Panc1 (cell line): ENCODE measurements around the gene EMILIN3. TPM values are rescaled to one million over a fixed set of nuclear protein-coding genes. Genes with fewer than 3 reads are reported as not detected.

ENCODE experiments used
- ATAC-seq: fragments of 200-7000 bp; cut with Tn5 transposase; 2 replicates; pipeline ENCODE4 v1.9.1; 2020; ENCODE audit warnings: mild to moderate bottlenecking, moderate library complexity
- BruUV-seq: library from RNA; stranded (reverse); fragments of 400-500 nt; replicated peaks from 2 replicates; lab custom pipeline; 2021; lab: Mats Ljungman, UMichigan
- CTCF ChIA-PET: fragments of 300-600 bp; sonication (Branson Sonifier 250); formaldehyde crosslinking; loops from one replicate; lab custom pipeline; 2022; ENCODE audit warnings: antibody characterized with exemption; lab: Charles Lee
- POLR2A ChIA-PET: fragments of 300-600 bp; sonication (Branson Sonifier 250); formaldehyde crosslinking; loops from one replicate; lab custom pipeline; 2022; ENCODE audit warnings: antibody characterized with exemption; lab: Charles Lee
- DNase-seq: peaks from one replicate; pipeline ENCODE4 v3.0.0-alpha.2; 2010; ENCODE audit warnings: low read depth, low spot score
- H3K27ac ChIP-seq: 2 replicates; pipeline ENCODE4 v1.5.1; 2011; ENCODE audit warnings: mild to moderate bottlenecking, low read length, inconsistent platforms
- H3K27me3 ChIP-seq: fragments of 200-500 bp; sonication (Bioruptor generic); 2 replicates; pipeline ENCODE4 v1.6.0; 2014; ENCODE audit warnings: low read length, inconsistent platforms; ENCODE audit not compliant: control insufficient read depth, insufficient read depth
- H3K36me3 ChIP-seq: fragments of 200-500 bp; sonication (Bioruptor generic); 2 replicates; pipeline ENCODE4 v1.5.1; 2014; ENCODE audit warnings: inconsistent platforms, mild to moderate bottlenecking, low read length, moderate library complexity; ENCODE audit not compliant: control insufficient read depth, insufficient read depth
- H3K4me1 ChIP-seq: 2 replicates; pipeline ENCODE4 v1.5.1; 2011; ENCODE audit warnings: inconsistent platforms, mild to moderate bottlenecking, low read length, moderate library complexity; ENCODE audit not compliant: control insufficient read depth, insufficient read depth
- H3K4me3 ChIP-seq, 2 experiments: 2 replicates each; pipeline ENCODE4 v1.5.1; 2011 to 2012; ENCODE audit warnings: low read depth in 2 of 2, low read length in 2 of 2, mild to moderate bottlenecking in 2 of 2, inconsistent platforms in 1 of 2, moderate library complexity in 1 of 2
- H3K9me3 ChIP-seq: fragments of 200-500 bp; sonication (Bioruptor generic); 2 replicates; pipeline ENCODE4 v1.5.1; 2014; ENCODE audit warnings: low read depth, mild to moderate bottlenecking, inconsistent platforms, low read length, moderate library complexity; ENCODE audit not compliant: control insufficient read depth, insufficient read depth
- POLR2AphosphoS5 ChIP-seq: IDR thresholded peaks from 2 replicates; pipeline ENCODE4 v1.6.1; 2012; ENCODE audit warnings: mild to moderate bottlenecking, low read depth, low read length, moderate library complexity
- SIN3A ChIP-seq: IDR thresholded peaks from 2 replicates; pipeline ENCODE4 v1.6.1; 2012; ENCODE audit warnings: low read depth, mild to moderate bottlenecking, low read length, moderate library complexity, borderline replicate concordance; ENCODE audit not compliant: insufficient read depth
- TCF7L2 ChIP-seq: IDR thresholded peaks from 2 replicates; pipeline ENCODE4 v1.6.1; 2011; ENCODE audit warnings: mild to moderate bottlenecking, low read depth, low read length, inconsistent platforms
- in situ Hi-C: cut with HindIII; loops from 2 replicates; pipeline ENCODE4 v1.10.0; 2016; ENCODE audit warnings: low sequenced_read_pairs, low pct_unique_long_range_greater_than_20kb
- intact Hi-C: fragments of 100-400 bp; cut with micrococcal nuclease; formaldehyde crosslinking; loops from one replicate; pipeline ENCODE4 v1.10.0; 2022; ENCODE audit not compliant: unreplicated experiment
- total RNA-seq: library from RNA; stranded (reverse); gene quantifications from one replicate; pipeline ENCODE4 v1.2.1, GENCODE V29; 2021; ENCODE audit not compliant: unreplicated experiment
- TF ChIP-seq, protein P1 (sequence below): fragments of 450-650 bp; IDR thresholded peaks from 2 replicates; pipeline ENCODE4 v1.5.1; 2017; ENCODE audit warnings: mild to moderate bottlenecking
- TF ChIP-seq, protein P2 (sequence below), 2 experiments: IDR thresholded peaks; 2 replicates each; pipeline ENCODE4 v1.6.1; 2011 to 2012; ENCODE audit warnings: low read depth in 2 of 2, control low read depth in 1 of 2, low read length in 1 of 2, mild to moderate bottlenecking in 1 of 2, moderate library complexity in 1 of 2; ENCODE audit not compliant: insufficient read depth in 1 of 2

Gene EMILIN3
- total RNA-seq, 1 experiment from 2014 or later = 0.54 TPM

DNA sequence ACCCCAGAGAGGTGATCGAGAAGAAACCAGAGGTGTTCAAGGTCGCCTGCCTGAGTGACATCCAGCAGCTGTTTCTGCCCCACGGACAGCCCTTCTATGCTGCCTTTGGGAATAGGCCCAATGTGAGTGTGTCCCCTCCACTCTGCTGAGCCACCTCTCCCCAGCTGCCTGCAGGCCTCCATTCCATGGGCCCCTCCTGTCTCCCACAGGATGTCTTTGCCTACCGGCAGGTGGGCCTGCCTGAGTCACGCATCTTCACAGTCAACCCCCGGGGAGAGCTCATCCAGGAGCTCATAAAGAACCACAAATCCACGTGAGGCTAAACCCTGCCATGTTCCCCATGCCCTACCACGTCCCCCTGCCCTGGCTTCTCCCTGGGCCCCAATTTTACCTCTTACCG lies 8.4 kb downstream of the EMILIN3 start:
- TF ChIP-seq, protein P1, sequence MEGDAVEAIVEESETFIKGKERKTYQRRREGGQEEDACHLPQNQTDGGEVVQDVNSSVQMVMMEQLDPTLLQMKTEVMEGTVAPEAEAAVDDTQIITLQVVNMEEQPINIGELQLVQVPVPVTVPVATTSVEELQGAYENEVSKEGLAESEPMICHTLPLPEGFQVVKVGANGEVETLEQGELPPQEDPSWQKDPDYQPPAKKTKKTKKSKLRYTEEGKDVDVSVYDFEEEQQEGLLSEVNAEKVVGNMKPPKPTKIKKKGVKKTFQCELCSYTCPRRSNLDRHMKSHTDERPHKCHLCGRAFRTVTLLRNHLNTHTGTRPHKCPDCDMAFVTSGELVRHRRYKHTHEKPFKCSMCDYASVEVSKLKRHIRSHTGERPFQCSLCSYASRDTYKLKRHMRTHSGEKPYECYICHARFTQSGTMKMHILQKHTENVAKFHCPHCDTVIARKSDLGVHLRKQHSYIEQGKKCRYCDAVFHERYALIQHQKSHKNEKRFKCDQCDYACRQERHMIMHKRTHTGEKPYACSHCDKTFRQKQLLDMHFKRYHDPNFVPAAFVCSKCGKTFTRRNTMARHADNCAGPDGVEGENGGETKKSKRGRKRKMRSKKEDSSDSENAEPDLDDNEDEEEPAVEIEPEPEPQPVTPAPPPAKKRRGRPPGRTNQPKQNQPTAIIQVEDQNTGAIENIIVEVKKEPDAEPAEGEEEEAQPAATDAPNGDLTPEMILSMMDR = no peak
- TF ChIP-seq, protein P2, sequence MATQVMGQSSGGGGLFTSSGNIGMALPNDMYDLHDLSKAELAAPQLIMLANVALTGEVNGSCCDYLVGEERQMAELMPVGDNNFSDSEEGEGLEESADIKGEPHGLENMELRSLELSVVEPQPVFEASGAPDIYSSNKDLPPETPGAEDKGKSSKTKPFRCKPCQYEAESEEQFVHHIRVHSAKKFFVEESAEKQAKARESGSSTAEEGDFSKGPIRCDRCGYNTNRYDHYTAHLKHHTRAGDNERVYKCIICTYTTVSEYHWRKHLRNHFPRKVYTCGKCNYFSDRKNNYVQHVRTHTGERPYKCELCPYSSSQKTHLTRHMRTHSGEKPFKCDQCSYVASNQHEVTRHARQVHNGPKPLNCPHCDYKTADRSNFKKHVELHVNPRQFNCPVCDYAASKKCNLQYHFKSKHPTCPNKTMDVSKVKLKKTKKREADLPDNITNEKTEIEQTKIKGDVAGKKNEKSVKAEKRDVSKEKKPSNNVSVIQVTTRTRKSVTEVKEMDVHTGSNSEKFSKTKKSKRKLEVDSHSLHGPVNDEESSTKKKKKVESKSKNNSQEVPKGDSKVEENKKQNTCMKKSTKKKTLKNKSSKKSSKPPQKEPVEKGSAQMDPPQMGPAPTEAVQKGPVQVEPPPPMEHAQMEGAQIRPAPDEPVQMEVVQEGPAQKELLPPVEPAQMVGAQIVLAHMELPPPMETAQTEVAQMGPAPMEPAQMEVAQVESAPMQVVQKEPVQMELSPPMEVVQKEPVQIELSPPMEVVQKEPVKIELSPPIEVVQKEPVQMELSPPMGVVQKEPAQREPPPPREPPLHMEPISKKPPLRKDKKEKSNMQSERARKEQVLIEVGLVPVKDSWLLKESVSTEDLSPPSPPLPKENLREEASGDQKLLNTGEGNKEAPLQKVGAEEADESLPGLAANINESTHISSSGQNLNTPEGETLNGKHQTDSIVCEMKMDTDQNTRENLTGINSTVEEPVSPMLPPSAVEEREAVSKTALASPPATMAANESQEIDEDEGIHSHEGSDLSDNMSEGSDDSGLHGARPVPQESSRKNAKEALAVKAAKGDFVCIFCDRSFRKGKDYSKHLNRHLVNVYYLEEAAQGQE (IDR thresholded peaks at IDR 0.05; ENCODE audit: insufficient read depth in 1 of 2, low read depth in 2 of 2, low read length in 1 of 2) = no peak
- no peaks in the 10 kb centered on the region for H3K9me3 ChIP-seq
- CTCF ChIA-PET = interaction anchor here (0.6 kb wide), 1 partner anchor 61 kb away, joined by 3 read pairs; no protein-coding TSS in a partner anchor
- no peaks in the 10 kb centered on the region for H3K36me3 ChIP-seq
- in situ Hi-C loops (no loop called here), intact Hi-C loops (no loop called here)
- H3K27me3 ChIP-seq = no peaks in the 10 kb centered on the region
- no peaks in the 10 kb centered on the region for H3K4me1 ChIP-seq
- no peak for ATAC-seq
- DNase-seq = no peak
- H3K27ac ChIP-seq = no peak overlapping the region
- no peak overlapping the region for H3K4me3 ChIP-seq
- POLR2A ChIA-PET = no interaction called here
- BruUV-seq = no TSS peak

DNA sequence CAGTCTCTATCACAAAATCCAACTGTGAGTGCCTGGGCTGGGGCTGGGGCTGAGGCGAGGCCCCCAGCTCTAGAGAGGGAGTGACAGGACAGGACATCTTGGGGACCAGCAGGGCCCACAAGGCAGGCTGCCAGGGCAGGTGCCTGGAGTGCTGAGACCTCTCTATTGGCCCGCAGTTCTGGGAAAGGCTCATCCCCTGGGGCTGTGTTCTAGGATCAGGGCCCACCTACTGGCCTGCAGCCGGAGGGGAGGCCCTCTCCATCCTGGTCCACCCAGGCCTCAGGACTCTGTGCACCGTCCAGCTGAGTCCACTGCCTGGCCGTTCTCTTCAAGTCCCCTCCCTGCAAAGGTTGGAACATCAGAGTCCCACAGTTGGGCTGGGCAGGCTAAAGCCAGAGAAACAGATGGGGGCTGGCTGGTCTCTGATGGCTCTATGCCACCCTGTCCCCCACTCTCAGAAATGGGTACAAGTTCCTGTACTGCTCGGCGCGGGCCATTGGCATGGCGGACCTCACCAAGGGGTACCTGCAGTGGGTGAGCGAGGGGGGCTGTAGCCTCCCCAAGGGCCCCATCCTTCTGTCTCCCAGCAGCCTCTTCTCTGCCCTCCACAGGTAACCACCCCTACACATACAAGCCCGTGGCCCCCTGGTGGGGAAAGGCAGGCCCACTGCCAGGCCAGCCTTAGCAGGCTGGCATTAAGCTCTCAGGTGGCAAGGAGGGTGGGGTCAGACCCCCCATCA lies 9.0 kb downstream of the EMILIN3 start:
- Histone ChIP-seq H3K4me3 (no peak overlapping the region), H3K36me3 (no peaks in the 10 kb centered on the region), H3K9me3 (no peaks in the 10 kb centered on the region), H3K27ac (no peak overlapping the region), H3K4me1 (no peaks in the 10 kb centered on the region), H3K27me3 (no peaks in the 10 kb centered on the region)
- intact Hi-C loops = no loop called here
- no TSS peak for BruUV-seq
- no peak for ATAC-seq
- POLR2A ChIA-PET = no interaction called here
- CTCF ChIA-PET = interaction anchor here (0.6 to 0.8 kb wide), 2 partner anchors 17 to 62 kb away, joined by 3 read pairs; partner anchors contain the start of gene LPIN3
- DNase-seq = no peak
- TF ChIP-seq TCF7L2 (no peak), SIN3A (no peak), POLR2AphosphoS5 (no peak)
- TF ChIP-seq, protein P2 (IDR thresholded peaks at IDR 0.05; ENCODE audit: insufficient read depth in 1 of 2, low read depth in 2 of 2, low read length in 1 of 2) = no peak
- TF ChIP-seq, protein P1 = no peak
- in situ Hi-C loops = no loop called here
